Osteoblast (primary cell): ENCODE measurements around the gene RTKN2. TPM values are rescaled to one million over a fixed set of nuclear protein-coding genes. Genes with fewer than 3 reads are reported as not detected.

Experiments
- DNase-seq: peaks from one replicate; pipeline ENCODE4 v3.0.0; 2011; ENCODE audit warnings: low spot score, mixed read lengths; ENCODE audit not compliant: insufficient read length; ENCODE audit errors: missing footprints
- H2AFZ ChIP-seq: 2 replicates; pipeline ENCODE4 v1.6.0; 2011; ENCODE audit warnings: mild to moderate bottlenecking, low read length
- H3K27ac ChIP-seq: 2 replicates; pipeline ENCODE4 v1.5.1; 2011; ENCODE audit warnings: mild to moderate bottlenecking, low read depth, low read length, moderate library complexity
- H3K27me3 ChIP-seq: 2 replicates; pipeline ENCODE4 v1.6.0; 2012; ENCODE audit warnings: mild to moderate bottlenecking, control low read depth, inconsistent platforms, low read length, moderate library complexity; ENCODE audit not compliant: insufficient read depth
- H3K36me3 ChIP-seq: 2 replicates; pipeline ENCODE4 v1.5.1; 2011; ENCODE audit warnings: mild to moderate bottlenecking, low read length, control low read depth, moderate library complexity; ENCODE audit not compliant: insufficient read depth
- H3K4me1 ChIP-seq: 2 replicates; pipeline ENCODE4 v1.5.1; 2011; ENCODE audit warnings: mild to moderate bottlenecking, low read length, control low read depth, moderate library complexity; ENCODE audit not compliant: insufficient read depth
- H3K4me2 ChIP-seq: 2 replicates; pipeline ENCODE4 v1.6.0; 2011; ENCODE audit warnings: mild to moderate bottlenecking, low read length; ENCODE audit not compliant: insufficient read depth
- H3K4me3 ChIP-seq: fragments of 200-600 bp; sonication (generic); 3 replicates; pipeline ENCODE4 v1.5.1; 2012; ENCODE audit warnings: mild to moderate bottlenecking, low read length, inconsistent platforms; ENCODE audit not compliant: insufficient read depth
- H3K79me2 ChIP-seq: 2 replicates; pipeline ENCODE4 v1.6.0; 2012; ENCODE audit warnings: mild to moderate bottlenecking, low read length, control low read depth, inconsistent platforms; ENCODE audit not compliant: insufficient read depth
- H3K9me3 ChIP-seq: 2 replicates; pipeline ENCODE4 v1.5.1; 2011; ENCODE audit warnings: low read depth, low read length, control low read depth
- H4K20me1 ChIP-seq: 2 replicates; pipeline ENCODE4 v1.6.0; 2012; ENCODE audit warnings: mild to moderate bottlenecking, low read length, control low read depth; ENCODE audit not compliant: insufficient read depth
- total RNA-seq: library from RNA; depleted of rRNA; stranded (reverse); fragments of >200 nt; gene quantifications from 2 replicates; pipeline ENCODE4 v1.2.3, GENCODE V29; 2012
- TF ChIP-seq, protein P1 (sequence below): IDR thresholded peaks from 2 replicates; pipeline ENCODE4 v1.5.1; 2011; ENCODE audit warnings: mild to moderate bottlenecking, low read depth, low read length, moderate library complexity; ENCODE audit errors: extremely low read depth

The RTKN2 gene
- total RNA-seq, 1 donor, result 8.0 TPM

DNA sequence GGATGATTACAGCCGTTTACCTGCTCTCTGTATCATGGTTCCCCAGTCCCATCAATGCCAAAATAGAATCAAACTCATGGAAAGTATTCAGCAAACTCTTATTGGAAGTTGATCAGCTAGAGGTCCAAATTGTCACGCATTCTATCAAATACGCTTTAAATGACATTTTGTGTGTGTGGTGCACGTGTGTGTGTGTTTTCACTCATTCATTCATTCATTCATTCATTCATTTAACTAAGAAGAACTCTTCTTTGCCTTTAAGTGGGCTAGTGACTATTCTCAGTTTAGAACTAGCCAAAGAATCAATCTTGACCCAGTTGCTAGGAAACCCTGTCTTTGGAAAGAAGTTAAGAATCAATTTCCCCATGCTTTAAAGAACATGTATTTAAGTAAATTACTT, 102.8 kb downstream of the RTKN2 start:
- no peaks in the 10 kb centered on the region for H3K9me3 ChIP-seq
- no peak for DNase-seq
- H3K4me2 ChIP-seq, result peak overlapping the region; percentile 59
- no peaks in the 10 kb centered on the region for H3K36me3 ChIP-seq
- peak overlapping the region; percentile 69 for H3K27ac ChIP-seq
- no peak overlapping the region for H3K4me3 ChIP-seq
- no peaks in the 10 kb centered on the region for H3K79me2 ChIP-seq
- peak overlapping the region; percentile 16 for H2AFZ ChIP-seq
- TF ChIP-seq, protein P1, sequence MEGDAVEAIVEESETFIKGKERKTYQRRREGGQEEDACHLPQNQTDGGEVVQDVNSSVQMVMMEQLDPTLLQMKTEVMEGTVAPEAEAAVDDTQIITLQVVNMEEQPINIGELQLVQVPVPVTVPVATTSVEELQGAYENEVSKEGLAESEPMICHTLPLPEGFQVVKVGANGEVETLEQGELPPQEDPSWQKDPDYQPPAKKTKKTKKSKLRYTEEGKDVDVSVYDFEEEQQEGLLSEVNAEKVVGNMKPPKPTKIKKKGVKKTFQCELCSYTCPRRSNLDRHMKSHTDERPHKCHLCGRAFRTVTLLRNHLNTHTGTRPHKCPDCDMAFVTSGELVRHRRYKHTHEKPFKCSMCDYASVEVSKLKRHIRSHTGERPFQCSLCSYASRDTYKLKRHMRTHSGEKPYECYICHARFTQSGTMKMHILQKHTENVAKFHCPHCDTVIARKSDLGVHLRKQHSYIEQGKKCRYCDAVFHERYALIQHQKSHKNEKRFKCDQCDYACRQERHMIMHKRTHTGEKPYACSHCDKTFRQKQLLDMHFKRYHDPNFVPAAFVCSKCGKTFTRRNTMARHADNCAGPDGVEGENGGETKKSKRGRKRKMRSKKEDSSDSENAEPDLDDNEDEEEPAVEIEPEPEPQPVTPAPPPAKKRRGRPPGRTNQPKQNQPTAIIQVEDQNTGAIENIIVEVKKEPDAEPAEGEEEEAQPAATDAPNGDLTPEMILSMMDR, result no peak
- H4K20me1 ChIP-seq, result no peaks in the 10 kb centered on the region
- H3K4me1 ChIP-seq, result peaks cover 20% of the 10 kb centered on the region
- H3K27me3 ChIP-seq, result no peaks in the 10 kb centered on the region

DNA sequence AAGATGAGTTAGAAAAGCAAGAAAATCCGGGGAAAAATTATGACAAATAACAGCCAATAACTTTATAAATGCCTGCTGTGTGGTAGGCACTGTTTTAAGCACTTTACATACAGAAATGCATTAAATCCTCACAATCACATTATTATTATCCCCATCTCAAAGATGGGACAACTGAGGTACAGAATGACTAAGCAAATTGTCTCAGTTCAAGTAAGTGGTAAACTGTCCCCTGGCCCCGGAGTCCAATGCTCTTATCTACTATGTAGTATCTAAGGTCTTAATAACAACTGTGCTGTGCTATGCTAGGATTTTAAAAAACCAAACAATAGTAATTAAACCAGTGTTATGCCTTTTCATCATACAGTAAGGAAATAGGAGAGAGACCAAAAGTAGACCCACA, 105.6 kb downstream of the RTKN2 start:
- no peak overlapping the region for H3K27ac ChIP-seq
- TF ChIP-seq, protein P1, result no peak
- H3K79me2 ChIP-seq, result no peaks in the 10 kb centered on the region
- H3K9me3 ChIP-seq, result no peaks in the 10 kb centered on the region
- no peaks in the 10 kb centered on the region for H3K27me3 ChIP-seq
- H3K4me3 ChIP-seq, result no peak overlapping the region
- no peaks in the 10 kb centered on the region for H4K20me1 ChIP-seq
- no peak overlapping the region for H2AFZ ChIP-seq
- no peaks in the 10 kb centered on the region for H3K36me3 ChIP-seq
- H3K4me1 ChIP-seq, result peaks cover 20% of the 10 kb centered on the region
- no peak for DNase-seq
- no peak overlapping the region for H3K4me2 ChIP-seq

DNA sequence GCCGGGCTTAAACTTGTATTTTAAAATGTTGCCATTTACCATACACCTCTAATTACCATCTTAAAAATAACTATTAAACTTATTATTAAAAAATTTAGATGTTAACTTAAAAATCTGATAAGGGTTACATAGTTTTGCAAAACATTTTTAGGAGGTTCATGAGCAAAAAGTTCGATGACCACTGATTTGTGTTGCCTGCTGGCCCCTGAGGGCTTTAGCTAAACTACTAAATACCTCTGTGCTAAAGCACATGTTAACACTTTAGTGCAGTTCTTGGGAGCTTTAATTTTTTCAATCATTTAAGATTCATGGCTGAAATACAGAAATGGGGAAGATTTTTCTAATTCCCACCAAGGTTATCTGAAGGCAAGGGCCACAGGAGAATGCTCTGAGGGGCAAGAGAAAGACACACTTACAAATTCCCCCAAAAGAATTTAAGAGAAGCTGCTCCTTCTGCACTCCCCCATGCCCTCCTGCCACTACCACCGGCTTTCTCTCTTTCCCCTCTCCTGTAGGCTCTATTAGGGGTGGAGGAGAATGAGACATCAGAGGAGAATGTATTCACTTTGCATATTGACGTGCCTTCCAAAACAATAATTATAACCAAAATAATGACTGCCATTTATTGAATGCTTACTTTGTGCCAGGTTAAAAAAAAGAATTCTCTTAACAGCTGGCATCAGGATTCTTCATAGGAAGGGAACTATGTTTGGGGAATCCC, 106.2 kb downstream of the RTKN2 start:
- Histone ChIP-seq H3K27me3 (no peaks in the 10 kb centered on the region), H3K4me1 (peaks cover 20% of the 10 kb centered on the region), H3K4me2 (no peak overlapping the region), H4K20me1 (no peaks in the 10 kb centered on the region), H3K27ac (no peak overlapping the region), H3K79me2 (no peaks in the 10 kb centered on the region), H3K36me3 (no peaks in the 10 kb centered on the region), H3K9me3 (no peaks in the 10 kb centered on the region), H2AFZ (no peak overlapping the region), H3K4me3 (no peak overlapping the region)
- peak; percentile 71 for DNase-seq
- TF ChIP-seq, protein P1, result no peak

DNA sequence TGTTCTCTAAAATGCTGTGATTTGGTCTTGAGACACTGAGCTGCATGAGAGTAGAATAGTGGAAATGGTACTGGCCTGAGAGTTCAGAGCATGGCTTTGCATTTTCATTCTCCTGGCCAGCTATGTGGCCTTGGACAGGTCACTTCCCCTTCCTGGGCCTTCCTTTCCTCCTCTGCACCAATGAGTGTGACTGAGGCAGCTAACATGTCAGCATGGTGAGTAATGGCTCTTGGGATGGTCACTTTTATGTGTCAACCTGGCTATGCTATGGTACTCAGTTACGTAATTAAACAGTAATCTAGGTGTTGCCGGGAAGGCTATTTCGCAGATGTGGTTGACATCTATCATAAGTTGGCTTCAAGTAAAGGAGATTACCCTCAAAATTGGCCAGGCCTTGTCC, 109.3 kb downstream of the RTKN2 start:
- Histone ChIP-seq H2AFZ (no peak overlapping the region), H3K79me2 (no peaks in the 10 kb centered on the region), H3K4me3 (no peak overlapping the region), H3K36me3 (no peaks in the 10 kb centered on the region), H3K9me3 (no peaks in the 10 kb centered on the region), H3K27ac (no peak overlapping the region), H3K4me1 (peaks cover 4% of the 10 kb centered on the region), H4K20me1 (no peaks in the 10 kb centered on the region), H3K4me2 (no peak overlapping the region), H3K27me3 (no peaks in the 10 kb centered on the region)
- no peak for DNase-seq
- TF ChIP-seq, protein P1, result no peak
